ENCODE results near the gene CNTNAP2.

- no peak for TF ChIP-seq EZH2 (IDR thresholded peaks at IDR 0.05; ENCODE audit: low read length, missing control alignments)
- TF ChIP-seq, protein P1, sequence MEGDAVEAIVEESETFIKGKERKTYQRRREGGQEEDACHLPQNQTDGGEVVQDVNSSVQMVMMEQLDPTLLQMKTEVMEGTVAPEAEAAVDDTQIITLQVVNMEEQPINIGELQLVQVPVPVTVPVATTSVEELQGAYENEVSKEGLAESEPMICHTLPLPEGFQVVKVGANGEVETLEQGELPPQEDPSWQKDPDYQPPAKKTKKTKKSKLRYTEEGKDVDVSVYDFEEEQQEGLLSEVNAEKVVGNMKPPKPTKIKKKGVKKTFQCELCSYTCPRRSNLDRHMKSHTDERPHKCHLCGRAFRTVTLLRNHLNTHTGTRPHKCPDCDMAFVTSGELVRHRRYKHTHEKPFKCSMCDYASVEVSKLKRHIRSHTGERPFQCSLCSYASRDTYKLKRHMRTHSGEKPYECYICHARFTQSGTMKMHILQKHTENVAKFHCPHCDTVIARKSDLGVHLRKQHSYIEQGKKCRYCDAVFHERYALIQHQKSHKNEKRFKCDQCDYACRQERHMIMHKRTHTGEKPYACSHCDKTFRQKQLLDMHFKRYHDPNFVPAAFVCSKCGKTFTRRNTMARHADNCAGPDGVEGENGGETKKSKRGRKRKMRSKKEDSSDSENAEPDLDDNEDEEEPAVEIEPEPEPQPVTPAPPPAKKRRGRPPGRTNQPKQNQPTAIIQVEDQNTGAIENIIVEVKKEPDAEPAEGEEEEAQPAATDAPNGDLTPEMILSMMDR (conservative IDR thresholded peaks at IDR 0.05 in 1 of 2, IDR thresholded peaks at IDR 0.05 in 1 of 2; ENCODE audit: low read depth in 1 of 2, low read length in 2 of 2) = no peak
These were observed 1717.4 kb downstream of the CNTNAP2 start for GRCh38 chr7:147833970-147834369.

Data from fibroblast of lung (primary cell).